Activated CD4-positive, alpha-beta T cell treated with anti-CD3 and anti-CD28 coated beads, Interleukin-2, amount 50 U/mL, for 1 hour (primary cell): ENCODE data around the gene RPL13A.
A peak's percentile ranks its signal among the peaks of the same experiment; 100 is the strongest.
"Not testable (repeated sequence)": the region's sequence is repeated elsewhere in the genome, so short reads cannot be mapped to it uniquely, and the experiment has no call there.

Experiments
- DNase-seq: peaks from one replicate; pipeline ENCODE4 v3.0.0-alpha.2; 2020

The RPL13A gene

DNA sequence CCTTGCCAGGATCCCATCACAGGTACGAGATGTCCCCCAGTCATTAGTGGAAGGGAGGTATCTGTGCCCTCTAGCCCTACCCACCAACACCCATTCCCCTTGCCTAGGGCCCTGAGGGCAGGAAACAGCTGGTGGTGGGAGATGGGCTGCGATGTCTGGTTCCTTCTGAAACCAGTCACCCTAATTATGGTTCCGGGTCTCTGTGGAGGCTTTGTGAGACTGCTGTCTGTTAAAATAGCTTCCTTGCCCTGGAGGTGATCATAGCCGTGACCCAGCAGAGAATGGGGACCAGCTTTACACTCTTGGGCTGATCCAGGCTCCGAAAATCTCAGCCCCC is 28.9 kb upstream of the RPL13A start:
- DNase-seq, result no peak

- no peak for DNase-seq
Observed at GRCh38 chr19:49459388-49459787, 28.0 kb upstream of the RPL13A start.

DNA sequence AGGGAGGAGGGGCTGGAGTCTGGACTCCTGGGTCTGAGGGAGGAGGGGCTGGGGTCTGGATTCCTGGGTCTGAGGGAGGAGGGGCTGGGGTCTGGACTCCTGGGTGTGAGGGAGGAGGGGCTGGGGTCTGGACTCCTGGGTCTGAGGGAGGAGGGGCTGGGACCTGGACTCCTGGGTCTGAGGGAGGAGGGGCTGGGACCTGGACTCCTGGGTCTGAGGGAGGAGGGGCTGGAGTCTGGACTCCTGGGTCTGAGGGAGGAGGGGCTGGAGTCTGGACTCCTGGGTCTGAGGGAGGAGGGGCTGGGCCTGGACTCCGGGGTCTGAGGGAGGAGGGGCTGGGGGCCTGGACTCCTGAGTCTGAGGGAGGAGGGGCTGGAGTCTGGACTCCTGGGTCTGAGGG is 26.3 kb upstream of the RPL13A start:
- not testable (repeated sequence) for DNase-seq

GRCh38 chr19:49461656-49462055 is 25.8 kb upstream of the RPL13A start:
- no peak for DNase-seq

GRCh38 chr19:49462492-49462891 is 24.9 kb upstream of the RPL13A start:
- DNase-seq, result no peak

- DNase-seq, result no peak
Observed at GRCh38 chr19:49463960-49464740, 23.3 kb upstream of the RPL13A start.

DNA sequence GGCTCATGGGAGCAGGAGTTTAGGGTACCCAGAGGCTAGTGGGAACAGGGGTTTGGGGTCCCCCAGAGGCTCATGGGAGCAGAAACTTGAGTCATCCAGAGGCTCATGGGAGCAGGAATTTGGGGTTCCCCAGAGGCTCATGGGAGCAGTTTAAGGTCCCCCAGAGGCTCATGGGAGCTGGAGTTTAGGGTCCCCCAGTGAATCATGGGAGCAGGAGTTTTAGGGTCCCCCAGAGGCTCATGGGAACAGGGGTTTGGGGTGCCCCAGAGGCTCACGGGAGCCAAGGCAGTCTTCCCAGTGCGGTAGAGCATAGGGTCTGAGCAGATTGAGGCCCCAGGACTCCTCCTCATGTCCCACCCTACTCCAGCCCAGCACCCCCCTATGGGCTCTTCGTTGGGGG is 22.0 kb upstream of the RPL13A start:
- DNase-seq, result no peak

- no peak for DNase-seq
Observed at GRCh38 chr19:49468199-49468598, 19.2 kb upstream of the RPL13A start.

DNA sequence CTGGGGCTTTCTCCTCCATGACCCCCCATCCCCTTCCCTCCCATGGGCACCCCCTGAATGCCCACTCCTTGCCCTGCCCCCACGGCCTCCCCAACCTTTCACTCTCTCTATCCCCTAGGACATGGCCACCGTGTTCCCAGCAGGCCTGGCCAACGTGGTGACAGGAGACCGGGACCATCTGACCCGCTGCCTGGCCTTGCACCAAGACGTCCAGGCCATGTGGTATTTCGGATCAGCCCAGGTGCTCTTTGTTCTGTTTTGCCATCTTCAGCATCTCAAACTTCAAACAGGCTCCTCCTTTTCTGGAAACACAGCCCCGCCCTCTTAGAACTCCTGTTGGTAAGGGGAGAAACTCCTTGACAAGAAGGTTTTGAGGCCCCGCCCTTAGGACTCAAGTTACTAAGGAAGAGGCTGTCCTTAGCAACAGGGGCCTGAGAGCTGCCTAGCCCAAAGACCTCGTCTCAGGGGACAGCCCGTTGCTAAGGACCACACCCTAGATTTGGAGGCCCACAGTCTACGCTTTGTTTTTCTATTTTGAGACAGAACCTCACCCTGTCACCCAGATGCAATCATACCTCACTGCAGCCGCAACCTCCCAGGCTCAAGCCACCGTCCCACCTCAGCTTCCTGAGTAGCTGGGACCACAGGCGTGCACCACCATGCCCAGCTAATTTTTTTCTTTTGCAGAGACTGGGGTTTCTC is 18.5 kb upstream of the RPL13A start:
- peak; percentile 89 for DNase-seq

- peak; percentile 67 for DNase-seq
Observed at GRCh38 chr19:49469828-49470614, 17.4 kb upstream of the RPL13A start.

GRCh38 chr19:49470615-49470978 is 16.8 kb upstream of the RPL13A start:
- DNase-seq, result no peak

DNA sequence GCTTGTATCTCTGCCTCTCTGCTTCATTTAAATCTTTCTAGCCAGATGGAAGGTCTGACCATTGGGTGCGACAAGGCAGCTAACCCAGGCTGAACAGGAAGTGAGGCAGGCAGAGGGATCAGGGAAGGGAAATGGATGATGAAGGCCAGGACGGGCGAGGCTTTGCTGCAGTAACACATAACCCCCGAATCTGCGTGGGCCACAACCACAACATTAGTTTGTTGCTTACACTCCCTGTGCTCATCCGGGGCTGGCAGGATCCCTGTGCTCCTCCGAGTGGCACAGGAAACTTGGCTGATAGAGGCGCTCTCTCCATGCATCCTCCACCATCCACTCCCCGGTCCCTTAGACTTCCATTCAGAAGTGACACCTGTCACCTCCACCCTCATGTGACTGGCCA is 14.5 kb upstream of the RPL13A start:
- DNase-seq, result no peak

DNA sequence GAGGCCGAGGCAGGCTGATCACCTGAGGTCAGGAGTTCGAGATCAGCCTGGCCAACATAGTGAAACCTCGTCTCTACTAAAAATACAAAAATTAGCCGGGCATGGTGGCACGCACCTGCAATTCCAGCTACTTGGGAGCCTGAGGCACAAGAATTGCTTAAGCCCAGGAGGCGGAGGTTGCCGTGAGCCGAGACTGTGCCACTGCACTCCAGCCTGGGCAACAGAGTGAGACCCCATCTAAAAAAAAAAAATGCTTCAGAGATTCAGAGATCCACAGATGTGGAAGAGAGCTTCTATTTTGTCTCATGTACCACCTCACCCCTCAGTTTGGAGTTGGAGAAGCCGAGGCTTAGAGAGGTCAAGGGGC is 13.9 kb upstream of the RPL13A start:
- DNase-seq, result not testable (repeated sequence)

DNA sequence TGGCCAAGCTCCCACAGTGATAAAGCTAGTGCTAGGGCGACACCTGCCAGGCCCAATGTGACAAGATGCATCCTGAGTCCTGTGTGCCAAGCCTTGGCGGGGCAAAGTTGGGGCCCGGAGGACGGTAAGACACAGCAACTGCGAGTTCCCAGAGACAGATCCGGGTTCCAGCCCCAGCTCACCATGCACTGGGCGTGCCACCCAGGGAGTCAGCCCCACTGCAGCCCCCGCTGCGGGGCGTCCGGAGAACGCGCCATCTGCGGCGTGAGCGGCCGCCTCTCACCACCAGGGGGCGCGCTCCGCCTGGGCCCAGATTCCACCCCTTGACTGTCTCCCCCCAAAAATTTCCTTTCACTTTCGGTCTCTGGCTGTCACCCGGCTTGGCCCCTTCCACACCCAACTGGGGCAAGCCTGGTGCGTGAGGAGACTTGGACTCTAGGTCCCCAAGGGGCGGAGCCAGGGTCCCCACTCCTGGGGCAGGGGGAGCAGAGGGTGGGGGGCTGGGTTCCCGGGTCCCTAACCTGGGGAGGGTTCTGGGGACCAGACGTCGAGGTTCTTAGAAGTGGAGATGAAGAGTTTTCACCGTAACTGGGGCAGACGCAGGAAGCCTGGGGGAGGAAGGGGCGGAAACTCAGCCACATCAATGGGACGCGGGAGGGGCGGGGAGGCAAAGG is 13.4 kb upstream of the RPL13A start, which contains the start of gene FLT3LG:
TSS of gene FLT3LG (plus strand) at position 348 of the 674 bp plus-strand sequence. CDS start 425 bp downstream, outside the sequence.
- DNase-seq, result peak; percentile 89

- DNase-seq, result no peak
Observed at GRCh38 chr19:49474542-49474924, 12.9 kb upstream of the RPL13A start.

DNA sequence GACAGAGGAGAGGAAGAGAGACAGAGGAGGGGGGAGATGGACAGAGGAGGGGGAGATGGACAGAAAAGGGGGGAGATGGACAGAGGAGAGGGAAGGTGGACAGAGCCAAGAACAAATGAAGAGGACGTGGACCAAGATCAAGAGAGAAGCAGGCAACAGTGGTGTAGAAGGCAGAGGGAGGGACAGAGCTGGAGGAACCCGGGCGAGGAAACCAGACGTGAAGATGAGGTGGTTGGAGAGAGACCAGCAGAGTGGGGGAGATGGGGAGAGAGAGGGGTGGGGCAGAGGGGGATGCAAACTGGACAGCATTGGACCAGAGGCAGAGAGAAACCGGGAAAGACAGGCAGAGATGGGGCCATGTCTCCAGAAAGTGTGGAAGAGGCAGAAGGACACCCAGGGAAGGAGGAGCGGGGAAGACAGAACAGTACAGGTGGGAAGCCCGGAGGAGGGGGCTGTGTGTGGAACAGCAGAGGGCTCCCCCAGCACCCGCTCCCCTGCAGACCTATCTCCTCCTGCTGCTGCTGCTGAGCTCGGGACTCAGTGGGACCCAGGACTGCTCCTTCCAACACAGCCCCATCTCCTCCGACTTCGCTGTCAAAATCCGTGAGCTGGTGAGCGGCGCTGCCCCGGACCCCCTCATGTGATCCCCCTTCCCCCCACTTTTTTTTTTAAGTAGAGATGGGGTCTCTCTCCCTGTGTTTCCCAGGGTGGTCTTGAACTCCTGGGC is 12.1 kb upstream of the RPL13A start:
- DNase-seq, result no peak

GRCh38 chr19:49475995-49476880 is 11.2 kb upstream of the RPL13A start:
- peak; percentile 70 for DNase-seq

- DNase-seq, result no peak
Observed at GRCh38 chr19:49479975-49480628, 7.3 kb upstream of the RPL13A start.

DNA sequence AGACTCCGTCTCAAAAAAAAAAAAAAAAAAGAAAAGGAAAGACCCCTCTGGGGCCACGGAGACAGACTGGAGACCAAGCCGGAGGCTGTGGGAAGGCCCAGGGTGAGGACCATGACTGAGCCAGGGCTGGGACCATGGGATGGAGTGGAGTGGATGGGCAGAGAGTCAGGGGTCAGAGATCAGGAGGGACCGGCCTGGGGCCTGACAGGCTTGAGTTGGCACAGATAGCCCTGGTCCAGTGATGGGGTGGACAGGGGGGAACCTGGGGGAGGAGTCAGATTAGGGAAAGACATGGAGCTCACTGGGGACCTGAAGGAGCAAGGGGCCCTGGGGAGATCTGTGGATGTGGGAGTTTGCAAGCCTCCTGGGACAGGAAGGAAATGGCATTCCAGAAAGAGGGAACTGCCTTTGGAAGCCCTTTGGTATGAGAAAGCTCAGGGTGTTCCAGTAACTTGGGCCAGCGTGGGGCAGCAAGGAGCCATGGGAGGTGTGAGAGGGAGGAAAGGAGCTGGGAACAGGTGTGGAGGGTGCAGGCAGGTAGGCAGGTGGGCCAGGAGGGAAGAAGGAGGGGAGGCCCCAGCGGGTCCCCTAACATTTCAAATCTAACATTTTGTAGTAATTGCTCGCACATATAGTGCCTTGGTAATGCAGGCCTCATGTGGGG is 6.3 kb upstream of the RPL13A start:
- DNase-seq, result no peak

GRCh38 chr19:49486232-49486631 is 1.2 kb upstream of the RPL13A start:
- no peak for DNase-seq
